ENCODE measurements around the gene DNAJB12.

DNA sequence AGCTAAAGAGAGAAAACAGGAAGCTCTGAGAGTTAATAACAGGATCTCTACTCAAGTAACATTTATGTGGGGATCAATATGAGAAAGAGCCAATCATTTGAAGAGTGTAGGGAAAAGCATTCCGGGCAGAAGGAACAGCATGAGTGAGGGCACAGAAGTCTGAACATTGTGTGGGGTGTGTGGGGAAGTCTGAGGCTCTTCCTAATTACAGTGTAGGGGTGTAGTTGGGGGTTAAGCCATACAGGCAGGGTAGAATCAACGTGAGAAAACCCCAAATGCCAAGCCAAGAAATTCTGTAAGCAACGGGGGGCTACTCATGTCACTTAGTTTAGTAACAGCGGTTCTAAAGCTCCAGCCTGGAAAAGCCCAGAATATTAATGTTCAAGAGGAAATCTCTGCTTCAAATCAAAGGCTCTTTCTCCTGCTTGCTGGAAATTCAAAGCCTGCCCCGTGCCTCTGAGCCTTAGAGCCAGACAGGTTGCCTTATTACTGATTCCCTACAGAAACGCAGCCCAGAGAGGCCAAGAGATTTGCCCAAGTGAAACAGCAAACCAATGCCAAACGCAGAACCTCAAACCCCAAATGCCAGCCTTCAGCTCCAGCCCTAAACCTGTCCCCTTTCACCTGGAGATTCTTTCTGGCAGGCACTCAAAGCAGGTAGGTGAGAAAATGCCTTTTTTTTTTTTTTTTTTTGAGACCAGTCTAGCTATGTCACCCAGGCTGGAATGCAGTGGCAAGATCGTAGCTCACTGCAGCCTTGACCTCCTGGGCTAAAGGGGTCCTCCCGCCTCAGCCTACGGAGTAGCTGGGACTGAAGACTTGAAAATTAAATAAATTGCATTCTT is 36.1 kb downstream of the DNAJB12 start:
- TF ChIP-seq, protein P1, sequence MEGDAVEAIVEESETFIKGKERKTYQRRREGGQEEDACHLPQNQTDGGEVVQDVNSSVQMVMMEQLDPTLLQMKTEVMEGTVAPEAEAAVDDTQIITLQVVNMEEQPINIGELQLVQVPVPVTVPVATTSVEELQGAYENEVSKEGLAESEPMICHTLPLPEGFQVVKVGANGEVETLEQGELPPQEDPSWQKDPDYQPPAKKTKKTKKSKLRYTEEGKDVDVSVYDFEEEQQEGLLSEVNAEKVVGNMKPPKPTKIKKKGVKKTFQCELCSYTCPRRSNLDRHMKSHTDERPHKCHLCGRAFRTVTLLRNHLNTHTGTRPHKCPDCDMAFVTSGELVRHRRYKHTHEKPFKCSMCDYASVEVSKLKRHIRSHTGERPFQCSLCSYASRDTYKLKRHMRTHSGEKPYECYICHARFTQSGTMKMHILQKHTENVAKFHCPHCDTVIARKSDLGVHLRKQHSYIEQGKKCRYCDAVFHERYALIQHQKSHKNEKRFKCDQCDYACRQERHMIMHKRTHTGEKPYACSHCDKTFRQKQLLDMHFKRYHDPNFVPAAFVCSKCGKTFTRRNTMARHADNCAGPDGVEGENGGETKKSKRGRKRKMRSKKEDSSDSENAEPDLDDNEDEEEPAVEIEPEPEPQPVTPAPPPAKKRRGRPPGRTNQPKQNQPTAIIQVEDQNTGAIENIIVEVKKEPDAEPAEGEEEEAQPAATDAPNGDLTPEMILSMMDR (conservative IDR thresholded peaks at IDR 0.05; ENCODE audit: low read depth, low read length) = no peak
- TF ChIP-seq EZH2 (IDR thresholded peaks at IDR 0.05; ENCODE audit: low read length, unreplicated experiment) (no peak), EZH2phosphoT487 (IDR thresholded peaks at IDR 0.05; ENCODE audit: borderline replicate concordance, low read length) (no peak)
